ENCODE data around the gene LIMCH1.

Gene LIMCH1

GRCh38 chr4:41524425-41524824 is 13.5 kb upstream of the LIMCH1 start:
- no peaks in the 10 kb centered on the region for H3K27me3 ChIP-seq (ENCODE audit: insufficient read depth, low read depth)
- no peak overlapping the region for H2AFZ ChIP-seq (ENCODE audit: low read depth)
- no peak for TF ChIP-seq CTCF (conservative IDR thresholded peaks at IDR 0.05; ENCODE audit: low read depth, low read length)
- no peaks in the 10 kb centered on the region for H3K4me1 ChIP-seq (ENCODE audit: low read depth, poor library complexity, severe bottlenecking)
- no peaks in the 10 kb centered on the region for H3K79me2 ChIP-seq (ENCODE audit: insufficient read depth, low read depth)
- no peak overlapping the region for H3K9ac ChIP-seq
- H4K20me1 ChIP-seq (ENCODE audit: insufficient read depth), result no peaks in the 10 kb centered on the region
- no peak overlapping the region for H3K4me3 ChIP-seq (IDR thresholded peaks at IDR 0.05; ENCODE audit: insufficient read depth, low read depth, low read length)
- no peak overlapping the region for H3K27ac ChIP-seq
- no peak overlapping the region for H3K4me2 ChIP-seq
- no peaks in the 10 kb centered on the region for H3K36me3 ChIP-seq (ENCODE audit: insufficient read depth)

GRCh38 chr4:41525129-41525528 is 12.8 kb upstream of the LIMCH1 start:
- Histone ChIP-seq H3K27me3 (ENCODE audit: insufficient read depth, low read depth) (no peaks in the 10 kb centered on the region), H3K4me2 (no peak overlapping the region), H3K9ac (no peak overlapping the region), H3K79me2 (ENCODE audit: insufficient read depth, low read depth) (no peaks in the 10 kb centered on the region), H4K20me1 (ENCODE audit: insufficient read depth) (no peaks in the 10 kb centered on the region), H3K4me3 (IDR thresholded peaks at IDR 0.05; ENCODE audit: insufficient read depth, low read depth, low read length) (no peak overlapping the region), H3K27ac (no peak overlapping the region), H2AFZ (ENCODE audit: low read depth) (no peak overlapping the region), H3K4me1 (ENCODE audit: low read depth, poor library complexity, severe bottlenecking) (no peaks in the 10 kb centered on the region), H3K36me3 (ENCODE audit: insufficient read depth) (no peaks in the 10 kb centered on the region)
- no peak for TF ChIP-seq CTCF (conservative IDR thresholded peaks at IDR 0.05; ENCODE audit: low read depth, low read length)

- Histone ChIP-seq H3K36me3 (ENCODE audit: insufficient read depth) (no peaks in the 10 kb centered on the region), H3K9ac (no peak overlapping the region), H3K4me3 (IDR thresholded peaks at IDR 0.05; ENCODE audit: insufficient read depth, low read depth, low read length) (no peak overlapping the region), H3K4me1 (ENCODE audit: low read depth, poor library complexity, severe bottlenecking) (no peaks in the 10 kb centered on the region), H2AFZ (ENCODE audit: low read depth) (no peak overlapping the region), H3K4me2 (no peak overlapping the region), H3K79me2 (ENCODE audit: insufficient read depth, low read depth) (no peaks in the 10 kb centered on the region), H4K20me1 (ENCODE audit: insufficient read depth) (no peaks in the 10 kb centered on the region), H3K27ac (no peak overlapping the region), H3K27me3 (ENCODE audit: insufficient read depth, low read depth) (no peaks in the 10 kb centered on the region)
- TF ChIP-seq CTCF (conservative IDR thresholded peaks at IDR 0.05; ENCODE audit: low read depth, low read length), result no peak
Measured at GRCh38 chr4:41526628-41527027, 11.3 kb upstream of the LIMCH1 start.

GRCh38 chr4:41528512-41529205 is 9.3 kb upstream of the LIMCH1 start:
- Histone ChIP-seq H3K27ac (no peak overlapping the region), H3K9ac (no peak overlapping the region), H2AFZ (ENCODE audit: low read depth) (no peak overlapping the region), H4K20me1 (ENCODE audit: insufficient read depth) (no peaks in the 10 kb centered on the region), H3K4me3 (IDR thresholded peaks at IDR 0.05; ENCODE audit: insufficient read depth, low read depth, low read length) (no peak overlapping the region), H3K27me3 (ENCODE audit: insufficient read depth, low read depth) (no peaks in the 10 kb centered on the region), H3K4me2 (no peak overlapping the region), H3K79me2 (ENCODE audit: insufficient read depth, low read depth) (no peaks in the 10 kb centered on the region), H3K36me3 (ENCODE audit: insufficient read depth) (no peaks in the 10 kb centered on the region), H3K4me1 (ENCODE audit: low read depth, poor library complexity, severe bottlenecking) (no peaks in the 10 kb centered on the region)
- TF ChIP-seq CTCF (conservative IDR thresholded peaks at IDR 0.05; ENCODE audit: low read depth, low read length), result no peak
